Upper lobe of left lung (tissue), 4 donors: ENCODE measurements around the gene ACOXL.

ENCODE experiments used
- CTCF ChIP-seq, 6 experiments: fragments of 450-650 bp in 4 of 6; fragments of 200-600 bp in 2 of 6; sonication (generic) in 2 of 6; IDR thresholded peaks; one replicate each; pipeline ENCODE4 v1.5.1; 2016 to 2019; ENCODE audit warnings: antibody characterized with exemption in 6 of 6
- POLR2A ChIP-seq, 4 donors: fragments of 450-650 bp; IDR thresholded peaks; one replicate each; pipeline ENCODE4 v1.5.1; 2016 to 2017; ENCODE audit warnings: antibody characterized with exemption in 4 of 4, mild to moderate bottlenecking in 2 of 4
- POLR2AphosphoS5 ChIP-seq, 2 donors: sonication (generic); formaldehyde crosslinking; IDR thresholded peaks; one replicate each; pipeline ENCODE4 v1.5.1; 2017; ENCODE audit warnings: antibody characterized with exemption in 2 of 2

GRCh38 chr2:110820128-110820527 is 87.8 kb downstream of the ACOXL start:
- TF ChIP-seq CTCF (IDR thresholded peaks at IDR 0.05) = no peak
- no peak for TF ChIP-seq POLR2A (IDR thresholded peaks at IDR 0.05)
- TF ChIP-seq POLR2AphosphoS5 (IDR thresholded peaks at IDR 0.05) = no peak
